Measurements from ENCODE around the gene CD300E.

Gene CD300E

DNA sequence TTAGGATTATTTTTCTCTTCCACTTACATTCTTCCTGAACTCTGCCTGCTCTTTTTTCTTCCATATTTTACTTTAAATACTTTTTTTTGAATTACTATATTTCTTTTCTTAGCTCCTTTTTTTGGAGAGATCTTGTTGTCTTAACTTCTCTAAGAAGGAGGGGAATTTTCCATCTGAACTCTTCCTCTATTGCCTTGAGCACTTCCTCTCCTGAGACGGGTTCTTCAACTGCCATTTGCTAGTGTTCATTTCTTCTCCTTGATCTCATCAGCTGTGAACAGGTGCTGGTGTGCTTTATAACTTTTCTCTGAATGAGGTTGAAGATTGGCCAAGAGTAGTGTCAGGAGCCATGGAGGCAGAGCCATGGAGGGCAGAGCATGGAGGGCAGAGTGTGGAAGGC is 16.3 kb downstream of the CD300E start:
- Mint-ChIP-seq H3K36me3 (ENCODE audit: low read depth) (no peaks in the 10 kb centered on the region), H3K27ac (no peak overlapping the region), H3K4me1 (no peaks in the 10 kb centered on the region), H3K9me3 (no peaks in the 10 kb centered on the region), H3K27me3 (ENCODE audit: low read depth, poor library complexity) (peaks cover 38% of the 10 kb centered on the region), H3K4me3 (no peak overlapping the region)
- DNase-seq: no peak
- TF ChIP-seq, protein P1, sequence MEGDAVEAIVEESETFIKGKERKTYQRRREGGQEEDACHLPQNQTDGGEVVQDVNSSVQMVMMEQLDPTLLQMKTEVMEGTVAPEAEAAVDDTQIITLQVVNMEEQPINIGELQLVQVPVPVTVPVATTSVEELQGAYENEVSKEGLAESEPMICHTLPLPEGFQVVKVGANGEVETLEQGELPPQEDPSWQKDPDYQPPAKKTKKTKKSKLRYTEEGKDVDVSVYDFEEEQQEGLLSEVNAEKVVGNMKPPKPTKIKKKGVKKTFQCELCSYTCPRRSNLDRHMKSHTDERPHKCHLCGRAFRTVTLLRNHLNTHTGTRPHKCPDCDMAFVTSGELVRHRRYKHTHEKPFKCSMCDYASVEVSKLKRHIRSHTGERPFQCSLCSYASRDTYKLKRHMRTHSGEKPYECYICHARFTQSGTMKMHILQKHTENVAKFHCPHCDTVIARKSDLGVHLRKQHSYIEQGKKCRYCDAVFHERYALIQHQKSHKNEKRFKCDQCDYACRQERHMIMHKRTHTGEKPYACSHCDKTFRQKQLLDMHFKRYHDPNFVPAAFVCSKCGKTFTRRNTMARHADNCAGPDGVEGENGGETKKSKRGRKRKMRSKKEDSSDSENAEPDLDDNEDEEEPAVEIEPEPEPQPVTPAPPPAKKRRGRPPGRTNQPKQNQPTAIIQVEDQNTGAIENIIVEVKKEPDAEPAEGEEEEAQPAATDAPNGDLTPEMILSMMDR (IDR thresholded peaks at IDR 0.05): no peak

GRCh38 chr17:74606050-74606449 is 17.5 kb downstream of the CD300E start:
- no peak overlapping the region for H3K4me3 Mint-ChIP-seq
- TF ChIP-seq, protein P1 (IDR thresholded peaks at IDR 0.05): no peak
- H3K9me3 Mint-ChIP-seq: no peaks in the 10 kb centered on the region
- no peak for DNase-seq
- peaks cover 36% of the 10 kb centered on the region for H3K27me3 Mint-ChIP-seq (ENCODE audit: low read depth, poor library complexity)
- H3K4me1 Mint-ChIP-seq: no peaks in the 10 kb centered on the region
- H3K27ac Mint-ChIP-seq: no peak overlapping the region
- no peaks in the 10 kb centered on the region for H3K36me3 Mint-ChIP-seq (ENCODE audit: low read depth)

DNA sequence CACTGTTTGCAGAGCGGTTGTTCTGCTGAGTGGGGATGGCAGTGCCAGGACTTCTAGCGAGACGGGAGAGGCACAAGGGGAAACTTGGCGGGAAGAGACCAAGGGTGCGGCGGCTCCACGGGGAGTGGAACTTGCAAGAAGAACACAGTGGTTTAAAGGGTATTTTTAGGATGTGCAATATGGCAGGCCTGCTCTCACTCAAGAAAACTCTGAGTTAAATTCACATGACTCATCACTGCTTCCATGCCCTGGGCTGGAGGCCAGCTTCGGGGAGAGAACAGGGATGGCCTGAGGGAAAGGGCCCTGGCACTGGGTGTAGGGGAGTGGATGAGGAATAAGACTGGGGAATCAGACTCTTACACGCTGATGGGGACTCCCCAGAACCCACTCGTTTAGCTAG is 18.2 kb downstream of the CD300E start:
- Mint-ChIP-seq H3K27ac (no peak overlapping the region), H3K4me3 (no peak overlapping the region), H3K4me1 (no peaks in the 10 kb centered on the region), H3K9me3 (no peaks in the 10 kb centered on the region), H3K36me3 (ENCODE audit: low read depth) (no peaks in the 10 kb centered on the region), H3K27me3 (ENCODE audit: low read depth, poor library complexity) (peaks cover 42% of the 10 kb centered on the region)
- TF ChIP-seq, protein P1 (IDR thresholded peaks at IDR 0.05): no peak
- DNase-seq: no peak

GRCh38 chr17:74604761-74605160 is 18.8 kb downstream of the CD300E start:
- DNase-seq: no peak
- H3K4me3 Mint-ChIP-seq: no peak overlapping the region
- TF ChIP-seq, protein P1 (IDR thresholded peaks at IDR 0.05): no peak
- H3K36me3 Mint-ChIP-seq (ENCODE audit: low read depth): no peaks in the 10 kb centered on the region
- no peaks in the 10 kb centered on the region for H3K9me3 Mint-ChIP-seq
- peaks cover 48% of the 10 kb centered on the region for H3K27me3 Mint-ChIP-seq (ENCODE audit: low read depth, poor library complexity)
- H3K27ac Mint-ChIP-seq: no peak overlapping the region
- no peaks in the 10 kb centered on the region for H3K4me1 Mint-ChIP-seq

DNA sequence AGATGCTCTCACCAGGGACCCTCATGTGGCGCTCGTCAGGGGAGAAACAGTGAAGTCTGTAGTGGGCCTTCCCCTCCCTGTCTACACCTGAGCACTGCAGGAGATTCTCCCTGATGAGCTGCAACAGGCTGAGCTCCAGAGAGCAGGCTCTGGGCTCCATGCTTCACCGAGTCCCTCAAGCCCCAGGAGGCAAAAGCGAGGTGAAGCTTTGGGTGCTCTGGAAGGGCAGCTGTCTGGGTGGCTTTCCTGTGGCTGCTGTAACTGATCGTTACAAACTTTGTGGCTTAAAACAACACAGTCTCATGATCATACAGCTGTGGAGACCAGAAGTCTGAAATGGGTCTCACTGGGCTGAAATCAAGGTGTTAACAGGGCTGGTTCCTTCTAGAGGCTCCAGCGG is 19.3 kb downstream of the CD300E start:
- no peak overlapping the region for H3K4me3 Mint-ChIP-seq
- peaks cover 54% of the 10 kb centered on the region for H3K27me3 Mint-ChIP-seq (ENCODE audit: low read depth, poor library complexity)
- TF ChIP-seq, protein P1 (IDR thresholded peaks at IDR 0.05): no peak
- H3K4me1 Mint-ChIP-seq: no peaks in the 10 kb centered on the region
- H3K27ac Mint-ChIP-seq: no peak overlapping the region
- H3K9me3 Mint-ChIP-seq: no peaks in the 10 kb centered on the region
- H3K36me3 Mint-ChIP-seq (ENCODE audit: low read depth): no peaks in the 10 kb centered on the region
- no peak for DNase-seq

GRCh38 chr17:74603746-74604145 is 19.8 kb downstream of the CD300E start:
- H3K36me3 Mint-ChIP-seq (ENCODE audit: low read depth): no peaks in the 10 kb centered on the region
- no peak overlapping the region for H3K4me3 Mint-ChIP-seq
- no peaks in the 10 kb centered on the region for H3K9me3 Mint-ChIP-seq
- DNase-seq: no peak
- no peak overlapping the region for H3K27ac Mint-ChIP-seq
- H3K4me1 Mint-ChIP-seq: no peaks in the 10 kb centered on the region
- peaks cover 57% of the 10 kb centered on the region for H3K27me3 Mint-ChIP-seq (ENCODE audit: low read depth, poor library complexity)
- TF ChIP-seq, protein P1 (IDR thresholded peaks at IDR 0.05): no peak

Measured in nephron progenitor cell (in vitro differentiated cells).